Astrocyte (in vitro differentiated cells and primary cell): Measurements from ENCODE around the gene KCNMA1.

Source experiments
- EZH2 ChIP-seq: IDR thresholded peaks from 2 replicates; pipeline ENCODE4 v1.6.1; 2012; ENCODE audit warnings: mild to moderate bottlenecking, low read length, inconsistent platforms; ENCODE audit not compliant: insufficient read depth
- TF ChIP-seq, protein P1 (sequence below): IDR thresholded peaks from 2 replicates; pipeline ENCODE4 v1.5.1; 2011; ENCODE audit warnings: low read depth, mild to moderate bottlenecking, inconsistent platforms, low read length, moderate library complexity; ENCODE audit not compliant: insufficient read depth

DNA sequence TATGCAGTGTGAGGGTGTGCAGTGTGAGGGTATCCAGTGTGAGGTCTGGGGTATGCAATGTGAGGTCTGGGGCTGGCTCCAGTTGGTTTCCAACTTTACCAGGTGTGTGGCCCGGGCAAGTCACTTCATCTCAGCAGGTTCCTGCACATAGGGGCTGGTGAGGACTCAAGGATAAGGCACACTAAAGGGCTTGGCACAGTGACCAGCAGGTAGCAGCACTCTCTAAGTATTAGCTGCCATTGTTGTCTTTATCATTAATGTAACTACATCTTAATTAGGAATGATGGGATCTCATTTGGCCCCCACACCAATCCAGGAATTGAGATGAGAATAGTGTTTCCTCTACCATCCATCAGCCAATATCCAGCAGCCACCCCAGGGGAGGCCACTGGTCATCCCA, 117.3 kb downstream of the KCNMA1 start:
- TF ChIP-seq, protein P1, sequence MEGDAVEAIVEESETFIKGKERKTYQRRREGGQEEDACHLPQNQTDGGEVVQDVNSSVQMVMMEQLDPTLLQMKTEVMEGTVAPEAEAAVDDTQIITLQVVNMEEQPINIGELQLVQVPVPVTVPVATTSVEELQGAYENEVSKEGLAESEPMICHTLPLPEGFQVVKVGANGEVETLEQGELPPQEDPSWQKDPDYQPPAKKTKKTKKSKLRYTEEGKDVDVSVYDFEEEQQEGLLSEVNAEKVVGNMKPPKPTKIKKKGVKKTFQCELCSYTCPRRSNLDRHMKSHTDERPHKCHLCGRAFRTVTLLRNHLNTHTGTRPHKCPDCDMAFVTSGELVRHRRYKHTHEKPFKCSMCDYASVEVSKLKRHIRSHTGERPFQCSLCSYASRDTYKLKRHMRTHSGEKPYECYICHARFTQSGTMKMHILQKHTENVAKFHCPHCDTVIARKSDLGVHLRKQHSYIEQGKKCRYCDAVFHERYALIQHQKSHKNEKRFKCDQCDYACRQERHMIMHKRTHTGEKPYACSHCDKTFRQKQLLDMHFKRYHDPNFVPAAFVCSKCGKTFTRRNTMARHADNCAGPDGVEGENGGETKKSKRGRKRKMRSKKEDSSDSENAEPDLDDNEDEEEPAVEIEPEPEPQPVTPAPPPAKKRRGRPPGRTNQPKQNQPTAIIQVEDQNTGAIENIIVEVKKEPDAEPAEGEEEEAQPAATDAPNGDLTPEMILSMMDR = no peak
- no peak for TF ChIP-seq EZH2
